SK-N-SH treated with all-trans-retinoic acid at 6 μM for 48 hours (cell line): ENCODE data around the gene MAD2L2.

Experiments used
- ARNTL ChIP-seq: fragments of 450-650 bp; formaldehyde crosslinking; IDR thresholded peaks from 2 replicates; pipeline ENCODE4 v1.5.0; 2020; ENCODE audit warnings: low read depth, mild to moderate bottlenecking, moderate library complexity, borderline replicate concordance
- ISL1 ChIP-seq: fragments of 250-450 bp; sonication (Bioruptor Pico); IDR thresholded peaks from 2 replicates; pipeline ENCODE4 v2.1.2; 2022; ENCODE audit warnings: mild to moderate bottlenecking, moderate library complexity
- POU6F1 ChIP-seq: fragments of 250-450 bp; sonication (Bioruptor Pico); IDR thresholded peaks from 2 replicates; pipeline ENCODE4 v1.8.0; 2021; ENCODE audit warnings: low read depth, mild to moderate bottlenecking, moderate library complexity, borderline replicate concordance
- PPARA ChIP-seq: fragments of 250-450 bp; sonication (Bioruptor Pico); IDR thresholded peaks from 2 replicates; pipeline ENCODE4 v1.5.0; 2020; ENCODE audit warnings: mild to moderate bottlenecking, borderline replicate concordance
- TCF4 ChIP-seq: fragments of 250-450 bp; sonication (Bioruptor Pico); IDR thresholded peaks from 2 replicates; pipeline ENCODE4 v1.8.0; 2021; ENCODE audit warnings: mild to moderate bottlenecking, moderate library complexity, borderline replicate concordance
- TOX ChIP-seq: fragments of 250-450 bp; sonication (Bioruptor Pico); IDR thresholded peaks from 2 replicates; pipeline ENCODE4 v1.8.0; 2021; ENCODE audit warnings: mild to moderate bottlenecking, moderate library complexity, borderline replicate concordance
- ZFP30 ChIP-seq: fragments of 450-650 bp; formaldehyde crosslinking; IDR thresholded peaks from 2 replicates; pipeline ENCODE4 v1.5.0; 2022; ENCODE audit warnings: mild to moderate bottlenecking, moderate library complexity
- ZNF70 ChIP-seq: fragments of 450-650 bp; formaldehyde crosslinking; IDR thresholded peaks from 2 replicates; pipeline ENCODE4 v1.5.0; 2020; ENCODE audit warnings: mild to moderate bottlenecking, moderate library complexity
- ZNF8 ChIP-seq: fragments of 450-650 bp; formaldehyde crosslinking; IDR thresholded peaks from 2 replicates; pipeline ENCODE4 v1.5.0; 2020; ENCODE audit warnings: mild to moderate bottlenecking, moderate library complexity

- TF ChIP-seq ZFP30 (no peak), ARNTL (CRISPR knock-in tag) (no peak), ZNF8 (CRISPR knock-in tag) (no peak), POU6F1 (no peak), ZNF70 (CRISPR knock-in tag) (no peak), ISL1 (no peak), TOX (CRISPR knock-in tag) (no peak), PPARA (CRISPR knock-in tag) (no peak), TCF4 (CRISPR knock-in tag) (no peak)
Measured at GRCh38 chr1:11722538-11722937, 41.6 kb upstream of the MAD2L2 start.
